GM21360 (cell line): ENCODE results near the gene APRT.

Experiments
- ATAC-seq: cut with Tn5 transposase; IDR thresholded peaks from one replicate; pipeline ENCODE4 v1.9.1; 2021; ENCODE audit warnings: mild to moderate bottlenecking, moderate library complexity; ENCODE audit not compliant: unreplicated experiment

APRT gene

GRCh38 chr16:88760424-88761142, 51.1 kb downstream of the APRT start:
- ATAC-seq: no peak

- ATAC-seq: no peak
Measured at GRCh38 chr16:88759976-88760350, 51.8 kb downstream of the APRT start.
